ENCODE data around the gene PSMC1. TPM values are rescaled to one million over a fixed set of nuclear protein-coding genes. Genes with fewer than 3 reads are reported as not detected.
"Not testable (repeated sequence)": the region's sequence is repeated elsewhere in the genome, so short reads cannot be mapped to it uniquely, and the experiment has no call there.

The PSMC1 gene
- total RNA-seq, 1 donor from 2014 or later: 112 TPM

- Histone ChIP-seq H3K27me3 (ENCODE audit: insufficient read depth, low read length) (no peaks in the 10 kb centered on the region), H3K9ac (ENCODE audit: low read length) (no peak overlapping the region), H4K20me1 (ENCODE audit: insufficient read depth, low read length) (no peaks in the 10 kb centered on the region), H3K9me3 (ENCODE audit: insufficient read depth, low read depth, low read length) (peaks cover 15% of the 10 kb centered on the region), H3K4me3 (ENCODE audit: insufficient read depth, low read depth, low read length) (no peak overlapping the region), H3K4me1 (ENCODE audit: insufficient read depth, low read length) (peaks cover 3% of the 10 kb centered on the region), H3K36me3 (ENCODE audit: insufficient read depth, low read length) (no peaks in the 10 kb centered on the region), H3K27ac (ENCODE audit: low read depth, low read length) (no peak overlapping the region), H3K4me2 (ENCODE audit: low read length) (no peak overlapping the region), H2AFZ (ENCODE audit: low read depth, low read length) (no peak overlapping the region), H3K79me2 (ENCODE audit: insufficient read depth, low read length) (no peaks in the 10 kb centered on the region)
- no peak overlapping the region for H3K4me3 Mint-ChIP-seq (ENCODE audit: unreplicated experiment)
- H3K4me1 Mint-ChIP-seq (ENCODE audit: low read depth, unreplicated experiment): no peaks in the 10 kb centered on the region
- peak; percentile 2 for DNase-seq (ENCODE audit: low read depth)
- no peak for FAIRE-seq
- H3K9me3 Mint-ChIP-seq (ENCODE audit: unreplicated experiment): peaks cover 35% of the 10 kb centered on the region
- TF ChIP-seq EZH2 (IDR thresholded peaks at IDR 0.05; ENCODE audit: insufficient read depth, low read length): no peak
- TF ChIP-seq, protein P1, sequence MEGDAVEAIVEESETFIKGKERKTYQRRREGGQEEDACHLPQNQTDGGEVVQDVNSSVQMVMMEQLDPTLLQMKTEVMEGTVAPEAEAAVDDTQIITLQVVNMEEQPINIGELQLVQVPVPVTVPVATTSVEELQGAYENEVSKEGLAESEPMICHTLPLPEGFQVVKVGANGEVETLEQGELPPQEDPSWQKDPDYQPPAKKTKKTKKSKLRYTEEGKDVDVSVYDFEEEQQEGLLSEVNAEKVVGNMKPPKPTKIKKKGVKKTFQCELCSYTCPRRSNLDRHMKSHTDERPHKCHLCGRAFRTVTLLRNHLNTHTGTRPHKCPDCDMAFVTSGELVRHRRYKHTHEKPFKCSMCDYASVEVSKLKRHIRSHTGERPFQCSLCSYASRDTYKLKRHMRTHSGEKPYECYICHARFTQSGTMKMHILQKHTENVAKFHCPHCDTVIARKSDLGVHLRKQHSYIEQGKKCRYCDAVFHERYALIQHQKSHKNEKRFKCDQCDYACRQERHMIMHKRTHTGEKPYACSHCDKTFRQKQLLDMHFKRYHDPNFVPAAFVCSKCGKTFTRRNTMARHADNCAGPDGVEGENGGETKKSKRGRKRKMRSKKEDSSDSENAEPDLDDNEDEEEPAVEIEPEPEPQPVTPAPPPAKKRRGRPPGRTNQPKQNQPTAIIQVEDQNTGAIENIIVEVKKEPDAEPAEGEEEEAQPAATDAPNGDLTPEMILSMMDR (IDR thresholded peaks at IDR 0.05; ENCODE audit: insufficient read depth, low read depth, low read length): no peak
- H3K27ac Mint-ChIP-seq (ENCODE audit: unreplicated experiment): no peak overlapping the region
- H3K27me3 Mint-ChIP-seq (ENCODE audit: low read depth, unreplicated experiment): peaks cover 38% of the 10 kb centered on the region
- peaks cover 2% of the 10 kb centered on the region for H3K36me3 Mint-ChIP-seq (ENCODE audit: low read depth, unreplicated experiment)
Observed at GRCh38 chr14:90239139-90239538, 17.2 kb upstream of the PSMC1 start.

DNA sequence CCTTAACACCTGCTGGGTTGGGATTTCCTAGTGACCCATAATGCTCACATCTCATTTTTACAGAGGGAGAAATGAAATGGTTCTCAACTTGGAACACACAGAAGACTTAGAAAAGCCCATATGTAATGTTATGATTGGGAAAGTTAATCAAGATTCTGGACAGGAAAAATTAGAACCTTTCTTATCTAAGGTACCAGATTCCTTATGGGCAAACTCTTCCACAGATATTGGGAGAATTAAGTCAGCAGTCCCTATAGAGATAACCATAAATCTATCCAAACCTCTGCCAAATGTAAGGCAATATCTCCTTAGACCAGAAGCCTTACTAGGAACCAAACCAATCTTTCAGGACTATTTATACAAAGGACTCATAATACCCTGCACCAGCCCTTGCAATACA, 13.9 kb upstream of the PSMC1 start:
- Mint-ChIP-seq H3K27ac (ENCODE audit: unreplicated experiment) (no peak overlapping the region), H3K9me3 (ENCODE audit: unreplicated experiment) (peaks cover 34% of the 10 kb centered on the region), H3K4me3 (ENCODE audit: unreplicated experiment) (no peak overlapping the region), H3K36me3 (ENCODE audit: low read depth, unreplicated experiment) (peaks cover 2% of the 10 kb centered on the region), H3K4me1 (ENCODE audit: low read depth, unreplicated experiment) (no peaks in the 10 kb centered on the region), H3K27me3 (ENCODE audit: low read depth, unreplicated experiment) (peaks cover 27% of the 10 kb centered on the region)
- Histone ChIP-seq H3K79me2 (ENCODE audit: insufficient read depth, low read length) (no peaks in the 10 kb centered on the region), H3K4me1 (ENCODE audit: insufficient read depth, low read length) (no peaks in the 10 kb centered on the region), H4K20me1 (ENCODE audit: insufficient read depth, low read length) (no peaks in the 10 kb centered on the region), H3K9me3 (ENCODE audit: insufficient read depth, low read depth, low read length) (peaks cover 15% of the 10 kb centered on the region), H3K4me2 (ENCODE audit: low read length) (no peak overlapping the region), H3K27me3 (ENCODE audit: insufficient read depth, low read length) (no peaks in the 10 kb centered on the region), H2AFZ (ENCODE audit: low read depth, low read length) (no peak overlapping the region), H3K9ac (ENCODE audit: low read length) (no peak overlapping the region), H3K27ac (ENCODE audit: low read depth, low read length) (no peak overlapping the region), H3K4me3 (ENCODE audit: insufficient read depth, low read depth, low read length) (no peak overlapping the region), H3K36me3 (ENCODE audit: insufficient read depth, low read length) (no peaks in the 10 kb centered on the region)
- FAIRE-seq (no peak), DNase-seq (ENCODE audit: low read depth) (no peak)
- no peak for TF ChIP-seq EZH2 (IDR thresholded peaks at IDR 0.05; ENCODE audit: insufficient read depth, low read length)
- TF ChIP-seq, protein P1 (IDR thresholded peaks at IDR 0.05; ENCODE audit: insufficient read depth, low read depth, low read length): no peak

GRCh38 chr14:90246936-90247335, 9.4 kb upstream of the PSMC1 start:
- Mint-ChIP-seq H3K27ac (ENCODE audit: unreplicated experiment) (no peak overlapping the region), H3K4me1 (ENCODE audit: low read depth, unreplicated experiment) (no peaks in the 10 kb centered on the region), H3K9me3 (ENCODE audit: unreplicated experiment) (peaks cover 2% of the 10 kb centered on the region), H3K36me3 (ENCODE audit: low read depth, unreplicated experiment) (no peaks in the 10 kb centered on the region), H3K4me3 (ENCODE audit: unreplicated experiment) (no peak overlapping the region), H3K27me3 (ENCODE audit: low read depth, unreplicated experiment) (peaks cover 21% of the 10 kb centered on the region)
- no peak overlapping the region for H3K4me2 ChIP-seq (ENCODE audit: low read length)
- no peaks in the 10 kb centered on the region for H3K79me2 ChIP-seq (ENCODE audit: insufficient read depth, low read length)
- no peak for TF ChIP-seq EZH2 (IDR thresholded peaks at IDR 0.05; ENCODE audit: insufficient read depth, low read length)
- TF ChIP-seq, protein P1 (IDR thresholded peaks at IDR 0.05; ENCODE audit: insufficient read depth, low read depth, low read length): no peak
- no peak overlapping the region for H3K9ac ChIP-seq (ENCODE audit: low read length)
- H3K27me3 ChIP-seq (ENCODE audit: insufficient read depth, low read length): no peaks in the 10 kb centered on the region
- no peaks in the 10 kb centered on the region for H4K20me1 ChIP-seq (ENCODE audit: insufficient read depth, low read length)
- no peak overlapping the region for H3K27ac ChIP-seq (ENCODE audit: low read depth, low read length)
- DNase-seq (ENCODE audit: low read depth): no peak
- H3K4me3 ChIP-seq (ENCODE audit: insufficient read depth, low read depth, low read length): no peak overlapping the region
- no peak overlapping the region for H2AFZ ChIP-seq (ENCODE audit: low read depth, low read length)
- H3K4me1 ChIP-seq (ENCODE audit: insufficient read depth, low read length): no peaks in the 10 kb centered on the region
- no peak for FAIRE-seq
- no peaks in the 10 kb centered on the region for H3K9me3 ChIP-seq (ENCODE audit: insufficient read depth, low read depth, low read length)
- no peaks in the 10 kb centered on the region for H3K36me3 ChIP-seq (ENCODE audit: insufficient read depth, low read length)

DNA sequence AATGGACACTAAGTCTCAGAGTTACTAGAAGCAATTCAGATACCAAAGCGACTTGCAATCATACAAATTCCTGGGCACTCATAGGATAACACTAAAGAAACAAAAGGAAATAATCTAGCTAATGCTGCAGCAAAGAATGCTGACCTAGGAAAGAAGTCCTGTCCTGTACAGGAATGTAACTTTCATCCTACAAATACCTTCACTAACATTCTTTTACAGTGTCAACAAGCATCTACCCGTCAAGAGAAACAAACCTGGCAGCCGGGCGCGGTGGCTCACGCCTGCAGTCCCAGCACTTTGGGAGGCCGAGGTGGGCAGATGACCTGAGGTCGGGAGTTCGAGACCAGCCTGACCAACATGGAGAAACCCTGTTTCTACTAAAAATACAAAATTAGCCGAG, 8.9 kb upstream of the PSMC1 start:
- not testable (repeated sequence) for DNase-seq (ENCODE audit: low read depth); H3K4me3 ChIP-seq (ENCODE audit: insufficient read depth, low read depth, low read length); H3K27ac Mint-ChIP-seq (ENCODE audit: unreplicated experiment); H3K36me3 Mint-ChIP-seq (ENCODE audit: low read depth, unreplicated experiment); H4K20me1 ChIP-seq (ENCODE audit: insufficient read depth, low read length); H3K9me3 Mint-ChIP-seq (ENCODE audit: unreplicated experiment); H3K4me3 Mint-ChIP-seq (ENCODE audit: unreplicated experiment); H3K4me1 Mint-ChIP-seq (ENCODE audit: low read depth, unreplicated experiment); H3K36me3 ChIP-seq (ENCODE audit: insufficient read depth, low read length); H3K9ac ChIP-seq (ENCODE audit: low read length); H3K4me2 ChIP-seq (ENCODE audit: low read length); H3K79me2 ChIP-seq (ENCODE audit: insufficient read depth, low read length); H2AFZ ChIP-seq (ENCODE audit: low read depth, low read length); H3K4me1 ChIP-seq (ENCODE audit: insufficient read depth, low read length); H3K27ac ChIP-seq (ENCODE audit: low read depth, low read length); H3K27me3 ChIP-seq (ENCODE audit: insufficient read depth, low read length); H3K9me3 ChIP-seq (ENCODE audit: insufficient read depth, low read depth, low read length); FAIRE-seq
- peaks cover 19% of the 10 kb centered on the region for H3K27me3 Mint-ChIP-seq (ENCODE audit: low read depth, unreplicated experiment)
